NCI-H146 treated with DMSO at 0.1 percent for 48 hours (cell line): ENCODE results near the gene PHOSPHO2.

Experiments
- DNase-seq: peaks from one replicate; lab custom pipeline; 2025; ENCODE audit not compliant: unreplicated experiment; lab: John Stamatoyannopoulos, UW

The PHOSPHO2 gene

DNA sequence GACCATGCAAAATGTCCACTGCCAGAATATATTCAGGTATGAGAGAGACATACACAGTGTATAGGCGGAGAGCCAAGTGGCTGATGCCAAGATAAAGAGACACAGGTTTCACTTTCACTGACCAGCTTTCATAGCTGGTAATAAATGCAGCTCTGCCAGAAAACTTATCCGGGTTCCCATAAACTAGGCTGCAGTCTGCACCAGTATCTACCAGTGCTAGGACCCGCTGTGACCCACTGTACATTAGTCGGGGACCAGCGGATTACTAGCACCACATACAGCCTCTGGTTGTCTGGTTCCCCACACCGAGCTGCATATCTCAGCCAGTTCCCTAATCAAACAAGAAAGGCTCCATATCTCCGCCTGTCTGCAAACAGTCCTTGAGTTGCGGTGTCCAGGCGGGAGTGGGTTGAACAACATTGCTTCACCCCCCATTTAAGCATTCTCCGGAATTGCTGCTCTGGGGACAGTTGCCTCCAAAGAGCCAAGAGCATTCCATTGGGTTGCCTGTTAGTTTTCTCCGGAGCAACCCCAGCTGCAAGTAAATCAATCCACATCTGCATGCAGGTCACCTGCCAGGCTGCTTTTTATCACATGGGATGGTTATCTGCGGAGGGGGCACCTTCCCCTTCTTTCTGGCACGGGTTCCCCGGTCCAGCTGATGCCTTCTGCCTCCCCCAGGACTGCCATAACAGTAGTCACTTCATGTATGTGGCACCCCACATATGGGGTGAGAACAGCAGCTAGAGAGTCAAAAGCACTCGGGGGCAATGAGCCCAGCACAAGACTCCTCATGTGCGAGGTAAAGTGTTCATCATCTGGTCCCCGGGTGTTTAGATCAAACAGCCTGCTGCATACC lies 21.3 kb downstream of the PHOSPHO2 start:
- no peak for DNase-seq

DNA sequence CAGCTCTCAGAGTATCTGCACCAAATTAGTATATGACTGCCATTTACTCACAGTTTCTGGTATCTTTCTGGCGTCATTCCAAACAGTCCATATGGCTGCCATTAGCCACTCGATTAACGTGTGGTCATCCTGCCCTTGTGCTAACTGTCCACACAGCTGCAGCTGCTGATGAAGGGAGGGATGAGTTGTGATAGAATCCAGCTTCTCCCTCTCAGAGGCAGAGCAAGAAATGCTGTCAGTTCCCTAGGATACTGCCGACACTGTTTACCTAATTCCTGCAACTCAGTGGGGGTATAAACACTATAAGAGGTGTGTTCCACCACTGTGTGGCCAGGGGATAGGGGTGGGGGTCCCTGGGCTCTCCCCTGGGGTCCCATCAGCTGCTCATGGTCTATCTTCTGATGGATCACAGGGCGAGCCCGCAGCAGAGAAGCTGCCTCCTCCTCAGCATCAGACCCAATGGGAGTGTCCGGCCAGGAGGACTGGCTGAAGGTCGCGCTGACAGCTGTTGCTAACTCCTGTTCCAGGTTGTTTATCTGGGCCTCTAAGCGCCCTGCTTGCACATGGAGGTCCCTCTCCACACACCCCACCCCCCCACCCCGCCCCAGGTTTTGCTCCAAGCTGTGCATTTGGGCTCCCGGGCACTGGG lies 22.1 kb downstream of the PHOSPHO2 start:
- peak; percentile 24 for DNase-seq

DNA sequence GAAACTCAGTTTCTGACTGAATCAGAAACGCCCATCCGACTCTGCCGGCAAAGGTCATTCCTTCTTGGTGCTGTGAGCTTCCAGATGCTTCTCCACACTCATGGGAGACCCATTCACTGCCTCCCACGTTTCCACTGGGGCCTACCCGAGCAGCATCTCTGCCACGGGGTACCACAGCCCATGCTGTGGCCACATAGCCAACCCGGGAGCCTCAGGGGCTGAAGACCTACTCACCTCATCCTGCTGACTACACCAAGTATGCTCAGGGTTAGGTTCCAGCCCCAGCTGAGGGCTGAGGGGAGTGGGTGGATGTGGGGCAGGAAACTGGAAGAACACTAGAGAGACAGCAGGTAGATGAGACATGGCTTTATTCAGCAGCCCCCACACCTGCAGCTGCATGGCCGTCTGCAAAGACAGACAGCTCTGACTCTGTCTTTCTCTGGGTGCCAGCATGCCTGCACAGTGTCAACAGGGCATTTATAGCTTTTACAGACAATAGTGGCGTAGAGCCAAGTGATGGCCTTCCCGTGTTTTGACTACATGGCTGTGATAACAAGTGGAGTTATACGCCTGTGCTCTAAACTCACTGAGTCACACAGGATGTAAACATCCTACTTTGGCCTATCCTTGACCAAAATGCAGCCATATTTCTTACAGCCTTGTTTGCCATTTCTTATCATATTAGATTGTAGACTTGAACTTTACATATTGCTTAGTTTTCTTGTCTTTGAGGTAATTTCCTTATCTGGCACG lies 22.8 kb downstream of the PHOSPHO2 start:
- peak; percentile 14 for DNase-seq

DNA sequence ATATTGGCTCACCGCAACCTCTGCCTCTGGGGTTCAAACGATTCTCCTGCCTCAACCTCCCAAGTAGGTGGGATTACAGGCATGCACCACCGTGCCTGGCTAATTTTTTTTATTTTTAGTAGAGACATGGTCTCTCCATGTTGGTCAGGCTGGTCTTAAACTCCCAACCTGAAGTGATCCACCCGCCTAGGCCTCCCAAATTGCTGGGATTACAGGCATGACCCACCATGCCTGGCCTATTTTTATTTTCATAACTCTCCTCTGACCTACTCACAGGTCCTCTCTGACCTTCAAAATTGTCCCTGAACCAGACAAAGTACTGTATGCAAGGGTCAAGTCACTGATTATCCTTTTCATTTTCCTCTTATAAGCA lies 23.4 kb downstream of the PHOSPHO2 start:
- no peak for DNase-seq

DNA sequence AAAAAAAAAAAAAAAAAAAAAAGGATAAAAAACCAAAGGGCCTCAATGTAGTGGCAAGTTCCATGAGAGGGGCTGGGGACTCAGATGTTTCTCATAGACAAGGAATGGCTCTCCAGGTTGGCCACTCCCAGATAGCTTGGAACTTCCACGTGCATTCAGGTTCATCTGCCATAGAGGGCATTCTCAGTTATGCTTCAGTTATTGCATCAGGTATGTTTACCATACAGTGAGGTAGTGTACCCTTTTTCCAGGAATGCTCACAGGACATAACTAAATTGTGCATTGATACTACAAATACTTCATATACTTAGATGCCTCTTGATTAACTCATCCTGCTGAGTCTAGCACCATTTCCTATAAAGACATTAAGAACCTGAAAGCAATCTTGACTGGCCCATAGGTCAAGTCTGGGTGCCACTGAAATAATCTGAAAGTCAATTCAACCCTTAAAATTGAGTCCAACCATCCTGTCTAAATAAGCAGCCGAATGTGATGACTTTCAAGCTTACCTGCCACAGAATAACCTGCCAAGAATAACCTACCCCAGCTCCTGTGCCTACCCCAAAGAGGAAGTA lies 24.7 kb downstream of the PHOSPHO2 start:
- no peak for DNase-seq

DNA sequence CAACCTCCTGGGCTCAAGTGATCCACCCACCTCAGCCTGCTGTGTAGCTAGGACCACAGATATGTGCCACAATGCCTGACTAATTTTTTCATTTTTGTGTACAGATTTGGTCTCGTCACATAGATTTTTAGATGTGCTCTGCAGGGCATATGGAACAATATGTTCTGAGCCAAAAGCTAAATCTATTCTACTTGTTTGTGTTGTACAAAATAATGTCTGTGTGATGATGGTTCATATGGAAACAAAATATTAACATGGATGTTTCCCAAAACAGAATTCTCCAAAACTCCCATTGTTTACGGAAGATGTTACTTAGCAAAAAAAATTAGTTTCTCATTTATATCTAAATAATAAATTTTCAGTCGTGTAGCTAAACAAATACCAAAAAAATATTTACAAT lies 26.7 kb downstream of the PHOSPHO2 start:
- DNase-seq: no peak

DNA sequence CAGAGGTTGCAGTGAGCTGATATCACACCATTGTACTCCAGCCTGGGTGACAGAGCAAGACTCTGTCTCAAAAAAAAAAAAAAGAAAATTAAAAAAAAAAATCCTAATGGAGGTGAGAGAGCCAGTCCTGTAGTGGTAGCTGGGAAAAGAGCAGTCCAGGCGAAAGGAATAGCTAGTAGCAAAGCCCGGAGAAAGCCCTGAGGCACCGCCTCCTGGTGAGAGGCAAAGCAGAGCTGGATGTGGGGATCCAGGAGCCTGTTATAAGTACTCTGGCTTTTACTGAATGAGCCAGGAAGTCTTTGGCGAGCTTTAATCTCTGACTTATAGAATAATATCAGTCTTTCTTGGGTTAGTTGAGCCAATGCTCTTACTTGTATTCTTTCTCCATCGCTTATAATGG lies 32.8 kb downstream of the PHOSPHO2 start:
- no peak for DNase-seq

DNA sequence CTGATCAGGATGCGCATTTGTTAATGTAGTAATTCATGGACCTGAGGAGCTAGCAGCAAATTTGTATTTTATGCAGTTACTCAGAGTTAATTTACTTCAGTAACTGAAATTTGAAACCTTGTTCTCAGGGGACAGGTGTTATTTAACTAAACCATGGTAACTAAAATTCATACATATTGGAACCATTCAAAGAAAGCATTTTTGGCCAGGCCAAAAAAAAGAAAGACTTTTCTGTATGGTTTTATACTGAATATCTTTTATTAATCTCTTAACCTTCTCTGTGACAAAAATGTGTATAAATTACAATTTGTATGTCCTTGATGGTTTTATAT lies 35.0 kb downstream of the PHOSPHO2 start:
- DNase-seq: peak; percentile 3

DNA sequence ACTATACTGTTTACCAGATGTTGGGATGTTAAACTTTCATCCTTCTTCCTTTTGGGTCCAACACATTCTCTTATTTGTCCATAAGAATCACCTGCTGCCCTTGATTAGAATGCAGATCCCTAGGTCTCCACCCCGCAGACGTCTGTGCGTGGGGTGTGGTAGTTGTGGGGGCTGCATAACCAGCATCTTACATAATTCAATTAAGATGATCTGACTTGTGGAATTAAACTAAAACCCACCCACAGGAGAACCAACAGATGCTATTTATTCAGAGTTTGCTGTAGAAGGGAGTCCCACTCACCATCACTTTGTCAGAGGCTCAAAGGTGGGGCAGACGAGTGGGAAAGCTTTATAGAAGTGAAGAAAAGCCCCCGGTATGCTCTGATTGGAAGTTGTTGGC lies 37.8 kb downstream of the PHOSPHO2 start:
- DNase-seq: no peak

DNA sequence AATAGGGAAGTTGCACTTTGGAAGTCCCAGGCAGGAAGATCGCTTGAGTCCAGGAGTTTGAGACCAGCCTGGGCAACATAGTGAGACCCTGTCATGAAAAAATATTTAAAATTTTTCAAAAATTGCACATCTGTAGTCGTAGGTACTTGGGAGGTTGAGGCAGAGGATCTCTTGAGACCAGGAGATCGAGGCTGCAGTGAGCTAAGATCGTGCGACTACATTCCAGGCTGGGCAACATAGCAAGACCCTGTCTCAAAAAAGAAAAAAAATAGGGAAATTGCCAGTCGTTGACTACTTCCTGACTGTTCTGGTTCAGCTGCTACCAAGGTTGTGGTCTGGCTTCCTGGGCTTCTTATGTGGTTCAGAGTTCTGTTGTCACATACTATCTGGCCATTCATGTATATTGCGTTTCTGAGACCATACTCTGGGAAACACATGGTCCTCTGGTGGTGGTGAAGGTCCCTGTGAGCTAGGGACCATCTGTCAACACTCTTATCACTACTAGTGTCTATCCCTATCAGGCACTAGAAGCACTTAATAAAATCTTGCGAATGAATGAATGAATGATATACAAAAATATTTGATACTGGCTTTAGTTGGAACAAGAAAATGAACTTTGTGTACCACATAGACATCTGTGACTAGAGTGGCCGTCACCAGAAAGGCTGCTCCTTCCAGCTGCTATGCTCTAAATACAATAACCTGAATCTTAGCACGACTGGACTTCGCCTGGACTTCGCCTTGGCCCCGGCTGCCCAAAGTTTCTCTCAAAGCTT lies 38.5 kb downstream of the PHOSPHO2 start:
- no peak for DNase-seq

DNA sequence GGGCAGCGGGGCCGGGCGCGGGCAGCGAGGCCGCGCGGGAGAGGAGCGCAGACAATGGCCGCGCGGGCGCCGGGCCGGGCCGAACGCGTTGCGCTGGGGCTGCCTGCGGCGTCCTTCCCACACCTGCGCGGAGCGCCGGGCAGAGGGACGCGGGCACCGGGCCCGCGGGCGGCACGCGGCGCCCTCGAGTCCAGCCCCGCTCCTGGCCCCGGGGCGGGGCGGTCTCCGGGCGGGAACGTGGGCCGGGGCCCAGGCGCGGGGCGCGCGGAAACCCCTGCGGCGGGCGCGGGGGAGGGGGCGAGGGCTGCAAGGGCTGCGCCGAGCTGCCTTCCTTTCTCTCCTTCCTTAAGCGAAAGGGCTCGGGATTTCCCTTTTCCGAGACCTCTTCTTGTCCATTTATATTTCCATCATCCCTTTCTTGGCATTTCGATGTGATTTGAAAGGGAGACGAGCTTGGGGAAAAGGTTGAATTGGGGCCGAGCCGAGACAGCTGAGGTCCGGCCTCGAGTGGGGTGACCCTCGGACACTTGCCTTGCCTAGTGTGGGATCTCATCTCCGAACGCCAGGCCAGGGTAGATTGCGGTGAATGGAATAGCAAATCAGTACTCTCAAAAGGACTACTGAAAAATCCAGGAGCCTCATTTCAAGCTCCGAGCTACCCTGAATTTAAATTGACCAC lies 40.0 kb downstream of the PHOSPHO2 start:
- DNase-seq: no peak

DNA sequence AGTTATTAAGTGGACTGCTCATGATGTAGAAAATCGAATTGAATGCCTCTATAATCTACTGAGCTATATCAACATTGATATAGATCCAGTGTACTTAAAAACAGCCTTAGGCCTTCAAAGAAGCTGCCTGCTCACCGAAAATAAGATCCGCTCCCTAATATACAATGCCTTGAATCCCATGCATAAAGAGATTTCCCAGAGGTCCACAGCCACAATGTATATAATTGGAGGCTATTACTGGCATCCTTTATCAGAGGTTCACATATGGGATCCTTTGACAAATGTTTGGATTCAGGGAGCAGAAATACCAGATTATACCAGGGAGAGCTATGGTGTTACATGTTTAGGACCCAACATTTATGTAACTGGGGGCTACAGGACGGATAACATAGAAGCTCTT lies 41.4 kb downstream of the PHOSPHO2 start:
- DNase-seq: no peak

DNA sequence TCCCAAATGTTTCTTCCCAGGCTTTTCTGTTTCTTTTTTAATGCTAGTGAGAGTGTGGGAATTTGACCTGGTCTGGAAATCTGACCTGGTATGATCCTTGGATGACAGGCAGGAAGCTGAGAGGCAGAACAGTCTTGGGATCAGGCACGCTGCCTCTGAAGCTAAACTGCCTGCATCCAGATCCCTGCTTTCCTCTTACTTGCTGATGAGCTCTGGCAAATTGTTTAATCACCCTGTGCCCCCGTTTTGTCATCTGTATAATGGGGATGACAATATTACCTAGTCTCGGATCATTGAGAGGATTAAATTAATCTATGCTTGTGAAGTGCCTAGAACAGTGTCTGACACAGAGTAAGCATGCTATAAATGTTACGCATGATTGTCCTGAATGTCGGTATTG lies 42.6 kb downstream of the PHOSPHO2 start:
- no peak for DNase-seq

DNA sequence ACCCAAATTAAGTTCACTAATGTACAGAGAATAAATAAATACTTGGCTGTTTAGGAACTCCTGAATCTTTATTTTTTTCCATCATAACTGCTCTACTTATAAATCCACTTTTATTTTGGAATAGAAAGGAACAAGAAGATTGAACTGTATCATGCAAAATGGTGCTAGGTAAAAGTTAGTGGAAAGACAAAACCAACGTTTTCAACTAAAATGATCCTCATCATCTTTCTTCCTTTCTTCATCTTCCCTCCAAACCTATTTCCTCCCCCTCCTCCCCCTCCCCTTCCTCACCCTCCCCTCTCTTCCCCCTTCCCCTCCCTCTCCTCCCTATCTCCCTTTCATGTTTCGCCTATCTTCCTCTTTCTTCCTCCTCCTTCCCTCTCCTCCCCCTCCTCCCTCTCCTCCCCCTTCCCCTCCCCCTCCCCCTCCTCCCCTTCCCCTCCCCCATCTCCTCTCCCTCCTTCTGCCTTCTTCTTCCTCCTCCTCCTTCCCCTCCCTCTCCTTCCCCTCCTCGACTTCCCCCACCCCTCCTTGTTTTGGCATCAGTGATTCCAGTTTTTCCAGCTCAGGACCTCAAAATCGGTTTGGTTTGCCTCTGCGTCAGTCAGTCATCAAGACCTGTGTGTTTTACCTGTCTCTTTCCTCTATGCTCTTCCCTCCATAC lies 44.4 kb downstream of the PHOSPHO2 start:
- DNase-seq: no peak

DNA sequence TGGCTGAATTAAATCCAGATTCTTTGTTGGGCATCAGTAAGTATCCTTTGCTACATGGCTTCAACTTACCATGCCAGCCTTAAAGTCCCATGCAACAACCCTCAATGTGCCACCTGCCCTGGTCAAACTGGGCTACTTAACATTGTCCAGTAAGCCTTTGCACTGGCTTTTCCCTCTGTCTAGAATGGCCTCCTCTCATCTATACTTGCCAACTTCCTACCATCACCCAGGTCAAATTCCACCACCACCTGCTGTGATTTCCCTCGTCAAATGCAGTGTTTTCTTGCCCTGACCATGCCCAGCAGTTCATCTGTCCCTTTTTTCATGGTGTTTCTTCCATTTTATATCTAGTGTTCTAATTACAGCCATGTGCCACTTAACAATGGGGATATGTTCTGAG lies 45.1 kb downstream of the PHOSPHO2 start:
- DNase-seq: peak; percentile 14

DNA sequence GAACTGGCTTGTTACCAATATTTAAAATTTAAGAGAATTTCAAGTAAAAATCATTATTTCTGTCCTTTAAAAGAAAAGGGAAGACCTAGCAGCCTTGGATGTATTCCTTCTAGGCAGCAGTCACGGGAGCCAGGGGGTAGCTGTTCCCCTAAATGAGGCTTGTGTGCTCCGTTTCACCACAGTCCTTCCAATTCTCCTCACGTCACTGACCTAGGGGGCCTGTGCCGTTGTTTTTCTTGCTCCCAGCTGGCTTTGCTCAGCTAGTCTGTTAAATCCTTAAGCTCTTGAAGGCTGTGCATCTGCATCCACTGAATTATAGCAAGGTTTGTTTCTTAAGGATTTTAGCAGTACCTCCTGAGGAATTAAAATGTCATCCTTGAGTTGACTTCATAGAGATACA lies 49.3 kb downstream of the PHOSPHO2 start:
- no peak for DNase-seq

DNA sequence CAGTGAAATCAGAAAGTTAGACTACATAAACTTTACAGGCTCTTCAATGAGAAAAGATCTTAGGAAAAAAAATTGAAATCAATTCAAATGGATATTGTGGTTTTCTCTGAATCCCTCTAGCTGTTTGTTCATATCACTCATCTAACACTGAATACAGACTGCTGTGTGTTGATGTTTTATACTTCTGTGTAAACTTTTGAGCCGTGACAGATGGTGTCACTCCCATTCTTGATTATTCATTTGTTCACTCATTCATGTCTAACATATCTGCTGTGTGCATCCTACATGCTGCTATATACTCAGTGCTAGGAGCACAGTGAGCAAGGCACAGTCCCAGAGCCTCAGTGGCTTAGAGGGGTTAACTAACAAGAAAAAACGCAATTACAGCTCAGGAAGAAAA lies 52.0 kb downstream of the PHOSPHO2 start:
- DNase-seq: no peak

DNA sequence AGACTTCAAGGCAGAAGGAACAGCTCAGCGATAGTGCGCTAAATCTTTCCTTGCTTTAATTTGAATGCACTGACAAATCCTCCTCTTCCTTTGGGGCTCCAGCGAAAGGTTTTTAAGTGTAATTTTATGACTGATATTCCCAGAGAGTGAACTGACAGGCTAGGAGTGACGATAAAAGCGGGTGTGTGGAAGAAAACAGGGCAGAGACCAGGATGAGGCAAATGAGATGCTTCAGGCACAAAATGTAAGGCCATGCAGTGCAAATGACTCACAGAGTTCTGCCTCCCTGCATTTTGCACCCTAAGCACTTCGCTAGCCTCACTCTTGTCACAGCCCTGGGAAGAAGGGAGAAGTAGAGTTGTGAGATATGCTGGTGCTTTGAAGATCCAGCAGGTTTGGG lies 54.0 kb downstream of the PHOSPHO2 start:
- DNase-seq: no peak
